Lower leg skin (tissue), 4 donors: ENCODE measurements around the gene INSRR. TPM values are rescaled to one million over a fixed set of nuclear protein-coding genes. Genes with fewer than 3 reads are reported as not detected.

Source experiments
- DNase-seq, 2 donors: peaks; one replicate each; pipeline ENCODE4 v3.0.0-alpha.2; 2019; ENCODE audit warnings: low spot score in 2 of 2
- H3K4me3 ChIP-seq: fragments of 200-600 bp; sonication (generic); 2 replicates; pipeline ENCODE4 v1.5.1; 2017; ENCODE audit warnings: mild to moderate bottlenecking, low read depth; ENCODE audit not compliant: poor library complexity, severe bottlenecking
- CTCF ChIP-seq, 3 donors: fragments of 450-650 bp; IDR thresholded peaks; one replicate each; pipeline ENCODE4 v1.5.1; 2016; ENCODE audit warnings: antibody characterized with exemption in 3 of 3, mild to moderate bottlenecking in 3 of 3, moderate library complexity in 2 of 3
- POLR2A ChIP-seq, 2 donors: fragments of 450-650 bp; IDR thresholded peaks; one replicate each; pipeline ENCODE4 v1.6.1; 2016 to 2017; ENCODE audit warnings: antibody characterized with exemption in 2 of 2, mild to moderate bottlenecking in 1 of 2, moderate library complexity in 1 of 2
- WGBS, 2 donors: methylation state at CpG; one replicate each; pipeline ENCODE4 v1.1.5; 2018; 5-methylcytosine and 5-hydroxymethylcytosine counted together
- intact Hi-C: fragments of 100-400 bp; cut with DNase I; formaldehyde crosslinking; loops from one replicate; pipeline ENCODE4 v1.15.0; 2023; ENCODE audit warnings: low total_unique reads
- total RNA-seq, 4 donors: library from RNA; depleted of rRNA; stranded (reverse); fragments of >200 nt; gene quantifications; one replicate each; pipeline ENCODE4 v1.1.0, GENCODE V29; 2016

The INSRR gene
- total RNA-seq, 4 donors from 2014 or later: not detected

GRCh38 chr1:156845055-156845952 is 13.6 kb downstream of the INSRR start:
- no peak for TF ChIP-seq CTCF (IDR thresholded peaks at IDR 0.05)
- DNase-seq: no peak
- no peak overlapping the region for H3K4me3 ChIP-seq
- 9 to 17% methylated on average over 35 to 36 of the region's 69 CpGs for WGBS, 2 donors
- intact Hi-C loops: no loop called here

DNA sequence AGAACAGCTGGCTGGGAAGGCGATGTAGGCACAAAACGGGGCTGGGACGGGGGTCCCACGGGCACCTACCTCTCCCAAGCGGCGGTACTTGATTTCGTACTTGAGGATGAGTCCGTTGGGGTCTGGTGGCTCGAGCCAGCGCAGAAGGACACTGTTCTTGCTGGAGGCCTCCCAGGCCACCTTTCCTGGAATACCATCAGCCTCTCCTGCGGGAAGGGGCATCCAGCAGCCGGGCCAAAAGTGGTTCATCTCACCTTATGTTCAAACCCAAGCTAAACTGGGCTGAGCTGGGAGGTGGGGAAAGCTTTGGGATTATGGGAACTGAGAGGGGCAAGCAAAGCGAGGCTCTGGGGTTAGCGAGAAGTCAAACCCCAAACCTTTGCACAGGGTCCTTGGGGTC is 14.3 kb downstream of the INSRR start:
- H3K4me3 ChIP-seq: no peak overlapping the region
- TF ChIP-seq CTCF (IDR thresholded peaks at IDR 0.05): no peak
- TF ChIP-seq POLR2A (IDR thresholded peaks at IDR 0.05): no peak
- no peak for DNase-seq
- 18 to 29% methylated on average over 8 to 14 of the region's 14 CpGs for WGBS, 2 donors
- intact Hi-C loops: no loop called here

DNA sequence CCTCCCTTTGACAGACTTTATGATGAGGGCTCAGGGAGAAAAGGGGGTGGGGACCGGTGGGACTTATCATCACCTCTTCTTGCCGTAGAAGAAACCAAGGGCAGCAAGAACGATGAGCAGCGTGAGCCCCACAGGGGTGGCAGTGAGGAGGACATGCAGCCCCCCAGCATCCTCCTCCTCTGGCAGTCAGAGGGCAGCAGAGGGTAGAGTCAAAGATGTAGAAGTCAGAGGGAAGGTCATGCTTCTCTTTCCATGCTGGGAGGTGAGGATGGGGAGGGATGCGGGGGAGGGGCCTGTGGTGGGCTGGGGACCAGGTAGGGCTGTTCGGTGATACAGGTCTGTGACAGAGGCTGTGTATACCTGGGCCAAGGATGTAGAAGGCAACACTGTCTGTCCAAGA is 14.8 kb downstream of the INSRR start:
- H3K4me3 ChIP-seq: no peak overlapping the region
- DNase-seq: no peak
- intact Hi-C loops: no loop called here
- WGBS, 2 donors: 56 to 58% methylated on average over 6 of the region's 6 CpGs
- TF ChIP-seq CTCF (IDR thresholded peaks at IDR 0.05) (no peak), POLR2A (IDR thresholded peaks at IDR 0.05) (no peak)

DNA sequence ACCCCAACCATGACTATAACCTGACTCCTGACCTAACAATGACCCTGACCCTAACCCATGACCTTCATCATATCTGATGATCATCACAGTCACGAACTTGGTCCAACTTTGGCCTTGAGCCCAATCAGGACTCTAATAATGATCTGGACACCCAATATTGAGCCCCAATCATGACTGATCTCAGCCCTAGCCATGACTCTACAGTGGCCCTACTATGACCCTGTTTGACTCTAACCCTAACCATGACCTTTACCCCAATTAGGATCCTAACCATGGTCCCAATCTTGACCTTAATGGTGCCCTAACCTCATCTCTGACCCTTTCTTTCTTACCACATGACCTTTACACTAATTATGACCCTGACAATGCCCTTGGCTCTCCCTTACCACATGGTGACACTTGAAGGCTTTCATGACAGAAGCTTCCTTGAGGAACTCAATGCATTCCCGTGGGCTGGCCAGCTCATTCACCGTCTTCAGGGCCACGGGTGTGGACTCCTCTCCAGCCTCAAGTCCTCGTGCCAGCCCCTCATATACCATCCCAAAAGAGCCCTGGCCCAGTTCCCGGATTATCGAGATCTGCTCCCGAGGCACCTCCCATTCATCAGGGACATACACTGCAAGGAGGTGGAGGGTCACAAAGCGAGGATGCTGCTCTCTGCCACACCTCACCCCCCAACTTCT is 16.2 kb downstream of the INSRR start:
- TF ChIP-seq CTCF (IDR thresholded peaks at IDR 0.05) (no peak), POLR2A (IDR thresholded peaks at IDR 0.05) (no peak)
- intact Hi-C loops: no loop called here
- WGBS, 2 donors: 76 to 77% methylated on average over 9 of the region's 9 CpGs
- no peak for DNase-seq
- no peak overlapping the region for H3K4me3 ChIP-seq

GRCh38 chr1:156841295-156841855 is 17.5 kb downstream of the INSRR start:
- H3K4me3 ChIP-seq: no peak overlapping the region
- 63 to 70% methylated on average over 15 to 16 of the region's 16 CpGs for WGBS, 2 donors
- intact Hi-C loops: no loop called here
- no peak for DNase-seq
- no peak for TF ChIP-seq CTCF (IDR thresholded peaks at IDR 0.05)
- TF ChIP-seq POLR2A (IDR thresholded peaks at IDR 0.05): no peak
